GM19035 (cell line): ENCODE results near the gene PPP1R9B.

Experiments used
- ATAC-seq: cut with Tn5 transposase; IDR thresholded peaks from one replicate; pipeline ENCODE4 v1.9.1; 2021; ENCODE audit not compliant: unreplicated experiment

The PPP1R9B gene

DNA sequence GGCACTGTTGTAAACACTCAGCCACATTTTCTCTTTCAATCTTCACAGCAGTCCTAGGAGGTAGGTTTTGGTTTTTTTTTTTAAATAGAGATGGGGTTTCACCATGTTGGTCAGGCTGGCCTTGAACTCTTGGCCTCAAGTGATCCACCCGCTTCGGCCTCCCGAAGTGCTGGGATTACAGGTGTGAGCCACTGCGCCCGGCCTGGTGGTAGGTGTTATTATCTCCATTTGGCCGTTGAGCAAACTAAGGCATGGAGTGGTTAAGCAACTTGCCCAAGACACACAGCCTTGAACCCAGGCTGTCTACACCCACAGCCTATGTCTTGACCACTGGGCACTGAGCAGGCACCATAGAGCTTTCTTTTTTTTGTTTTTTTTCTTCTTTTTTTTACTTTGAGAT lies 24.0 kb upstream of the PPP1R9B start:
- ATAC-seq, result no peak

DNA sequence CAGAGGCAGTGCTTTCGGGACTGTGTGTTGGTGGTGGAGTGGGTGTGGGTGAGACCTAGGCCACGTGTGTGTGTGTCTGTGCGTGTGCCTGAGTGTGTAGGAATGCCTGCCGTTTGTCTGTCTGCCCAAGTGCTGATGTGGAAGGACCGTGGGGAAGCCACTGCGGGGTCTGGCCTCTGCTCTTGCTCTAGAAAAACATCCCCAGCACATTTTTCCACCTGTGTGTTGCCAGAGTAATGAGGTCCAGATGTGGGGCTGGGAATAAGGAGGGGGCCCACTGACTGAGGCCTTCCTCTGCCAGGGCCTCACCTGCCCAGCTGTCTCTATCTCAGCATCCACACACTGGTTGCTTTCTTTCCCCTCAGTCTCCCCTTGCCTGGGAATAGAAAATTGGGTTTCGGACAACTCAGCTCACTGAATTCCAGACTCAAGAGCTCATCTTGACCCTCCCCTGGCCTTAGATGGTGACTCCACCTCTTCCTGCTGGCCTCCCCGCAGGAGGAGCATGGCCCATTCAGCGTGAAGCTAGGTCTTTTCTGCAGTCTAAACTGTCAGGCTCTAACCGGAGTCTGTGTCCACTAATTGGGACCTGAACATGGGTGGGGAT lies 23.0 kb upstream of the PPP1R9B start:
- no peak for ATAC-seq

DNA sequence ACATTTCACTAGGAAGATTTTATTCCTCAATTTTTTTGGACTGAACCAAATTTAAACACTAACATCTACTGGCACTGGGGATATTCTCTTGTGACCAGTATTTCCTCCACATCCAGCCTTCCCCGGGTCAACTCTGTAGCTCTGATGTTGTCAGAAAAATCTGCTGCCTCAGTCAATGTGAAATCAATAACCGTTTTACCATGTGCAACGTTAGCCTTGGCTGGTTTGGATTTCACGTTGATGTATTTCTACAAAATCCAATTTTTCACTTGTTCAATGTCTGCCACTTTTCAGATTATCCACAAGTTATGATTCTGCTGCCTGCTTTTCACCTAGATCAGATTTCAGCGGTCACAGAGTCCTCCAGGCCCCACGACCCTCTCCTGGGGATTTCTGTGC lies 22.5 kb upstream of the PPP1R9B start:
- ATAC-seq, result no peak

DNA sequence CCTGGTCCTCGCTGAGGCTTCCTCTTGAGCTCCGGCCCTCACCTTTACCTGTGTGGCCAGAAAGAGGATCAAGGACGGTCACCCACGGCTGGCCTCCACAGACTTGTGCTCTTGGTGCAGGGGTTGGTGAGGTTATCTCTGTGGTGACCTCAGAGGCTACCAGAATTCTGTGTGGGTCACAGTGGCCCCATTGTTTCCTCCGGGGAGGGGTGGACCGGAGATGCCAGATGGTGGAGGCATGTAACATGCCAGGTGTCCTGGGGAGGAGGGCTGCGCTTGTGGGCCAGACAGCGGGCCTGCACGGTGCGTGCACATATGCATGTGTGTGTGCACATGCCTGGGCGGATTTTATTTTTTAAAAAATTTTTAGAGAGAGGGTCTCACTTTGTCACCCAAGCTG lies 21.7 kb upstream of the PPP1R9B start:
- ATAC-seq, result no peak

DNA sequence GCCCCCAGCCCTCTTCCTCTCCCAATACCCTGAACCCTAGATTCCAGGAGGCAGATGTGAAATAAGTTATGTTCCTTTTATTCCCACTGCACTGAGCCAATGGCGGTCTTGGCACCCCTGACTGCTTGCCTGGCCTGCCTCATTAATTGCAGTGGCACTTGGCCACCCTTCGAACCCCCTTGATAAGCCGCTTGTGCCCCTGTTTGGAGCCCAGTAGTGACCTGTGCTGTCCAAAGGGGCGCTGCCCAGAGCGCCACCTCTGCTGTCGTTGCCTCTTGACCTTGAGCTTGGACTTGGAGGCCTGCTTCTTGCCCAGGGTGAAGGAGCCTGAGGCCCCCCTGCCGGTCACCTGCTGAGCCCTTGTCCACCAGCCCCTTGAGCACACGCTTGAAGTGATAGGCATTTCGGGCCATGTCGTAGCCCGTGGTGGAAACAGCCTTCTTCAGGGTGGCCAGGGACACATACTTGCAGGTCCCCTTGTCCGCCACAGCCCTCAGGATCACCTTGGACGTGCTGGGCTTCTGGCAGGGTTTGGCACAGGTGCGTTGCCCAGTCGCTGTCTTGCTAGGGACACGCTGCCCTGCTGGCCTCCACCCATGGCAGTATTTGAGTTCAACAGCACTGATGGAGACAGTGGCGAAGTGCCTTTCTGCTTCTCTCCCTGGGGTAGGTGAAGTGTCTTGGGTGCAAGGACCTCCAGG lies 21.0 kb upstream of the PPP1R9B start:
- no peak for ATAC-seq

DNA sequence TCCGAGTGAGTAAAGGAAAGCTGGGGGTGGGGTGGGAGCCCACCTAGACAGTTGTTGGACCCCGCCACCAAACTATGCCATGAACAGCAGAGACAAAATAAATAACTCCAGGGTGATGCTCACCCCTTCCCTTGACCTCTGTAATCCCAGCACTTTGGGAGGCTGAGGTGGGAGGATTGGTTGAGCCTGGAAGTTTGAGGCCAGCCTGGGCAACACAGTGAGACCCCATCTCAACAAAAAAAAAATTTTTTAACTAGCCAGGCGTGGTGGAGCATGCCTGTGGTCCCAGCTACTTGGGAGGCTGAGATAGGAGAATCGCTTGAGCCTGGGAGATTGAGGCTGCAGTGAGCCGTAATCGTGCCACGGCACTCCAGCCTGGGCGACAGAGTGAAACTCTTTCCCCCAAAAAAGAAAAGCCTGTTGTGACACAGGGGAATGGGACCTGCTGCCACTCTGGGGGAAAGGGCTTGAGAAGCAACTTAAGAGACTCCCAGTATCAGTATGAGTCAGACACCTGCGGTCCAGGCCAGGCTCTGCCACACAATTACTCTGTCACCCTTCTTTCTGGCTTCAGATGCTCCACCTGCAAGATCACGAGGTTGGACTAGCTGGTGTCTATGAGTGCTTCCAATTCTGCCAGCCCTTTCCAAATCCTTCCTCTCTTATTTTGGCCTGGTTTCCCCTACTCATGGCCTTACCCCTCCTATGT lies 20.3 kb upstream of the PPP1R9B start:
- no peak for ATAC-seq

DNA sequence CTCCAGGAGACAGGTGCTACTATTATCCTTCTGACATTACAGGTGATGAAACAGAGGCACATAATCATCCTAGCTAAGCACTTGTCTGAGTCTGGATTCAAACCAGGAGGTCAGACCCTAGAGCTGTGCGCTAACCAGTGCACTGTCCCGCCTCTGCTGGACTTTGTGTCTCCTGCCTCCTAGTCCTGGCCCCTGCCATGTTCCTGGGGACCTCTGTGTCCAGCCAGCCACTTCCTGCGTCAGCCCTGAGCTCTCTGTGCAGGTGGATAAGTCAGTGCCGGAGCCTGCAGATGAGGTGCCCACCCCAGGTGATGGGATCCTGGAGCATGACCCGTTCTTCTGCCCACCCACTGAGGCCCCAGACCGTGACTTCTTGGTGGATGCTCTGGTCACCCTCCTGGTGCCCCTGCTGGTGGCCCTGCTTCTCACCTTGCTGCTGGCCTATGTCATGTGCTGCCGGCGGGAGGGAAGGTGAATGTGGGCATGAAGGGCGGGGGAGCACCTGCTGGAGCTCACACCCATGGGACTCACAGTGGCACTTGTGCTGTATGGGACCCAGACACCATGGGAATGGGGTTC lies 19.5 kb upstream of the PPP1R9B start:
- ATAC-seq, result no peak

DNA sequence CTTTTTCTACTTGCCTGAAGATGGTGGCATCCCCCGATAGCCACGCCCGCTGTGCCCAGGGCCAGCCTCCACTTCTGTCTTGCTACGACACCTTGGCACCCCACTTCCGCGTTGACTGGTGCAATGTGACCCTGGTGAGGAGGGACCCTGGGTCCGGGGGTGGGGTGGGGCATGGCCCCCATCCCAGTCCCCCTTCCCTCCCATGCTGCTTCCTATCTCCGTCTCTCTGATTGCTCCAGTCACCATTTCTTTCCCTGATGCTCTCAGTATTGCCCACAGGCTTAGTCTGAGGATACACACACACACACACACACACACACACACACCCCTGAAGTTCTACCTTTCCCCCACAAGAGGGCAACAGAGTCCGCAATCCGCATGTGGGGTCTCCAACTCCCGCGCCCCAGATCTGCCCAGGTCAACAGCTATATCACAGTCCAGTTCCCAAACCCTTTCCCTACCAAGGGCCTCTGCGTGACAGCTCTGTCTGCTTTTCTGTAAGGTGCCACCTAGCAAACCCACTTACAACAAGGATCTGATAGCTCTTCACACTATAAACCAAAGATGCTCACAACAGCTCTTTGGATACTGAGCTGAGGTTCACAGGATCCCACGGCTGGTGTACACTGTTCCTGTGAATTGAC lies 18.8 kb upstream of the PPP1R9B start:
- ATAC-seq, result no peak

DNA sequence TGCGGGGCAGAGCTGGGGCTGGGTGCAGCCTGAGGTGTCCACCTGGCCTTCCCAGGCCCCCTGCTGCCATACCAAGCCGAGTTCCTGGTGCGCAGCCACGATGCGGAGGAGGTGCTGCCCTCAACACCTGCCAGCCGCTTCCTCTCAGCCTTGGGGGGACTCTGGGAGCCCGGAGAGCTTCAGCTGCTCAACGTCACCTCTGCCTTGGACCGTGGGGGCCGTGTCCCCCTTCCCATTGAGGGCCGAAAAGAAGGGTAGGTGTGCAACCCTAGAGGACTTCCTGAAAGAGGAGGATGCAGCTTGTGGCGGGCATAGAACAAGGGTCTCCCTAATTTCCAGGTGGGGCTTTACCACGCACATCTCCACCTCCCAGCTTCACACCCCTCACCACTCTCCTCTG lies 17.8 kb upstream of the PPP1R9B start:
- no peak for ATAC-seq

DNA sequence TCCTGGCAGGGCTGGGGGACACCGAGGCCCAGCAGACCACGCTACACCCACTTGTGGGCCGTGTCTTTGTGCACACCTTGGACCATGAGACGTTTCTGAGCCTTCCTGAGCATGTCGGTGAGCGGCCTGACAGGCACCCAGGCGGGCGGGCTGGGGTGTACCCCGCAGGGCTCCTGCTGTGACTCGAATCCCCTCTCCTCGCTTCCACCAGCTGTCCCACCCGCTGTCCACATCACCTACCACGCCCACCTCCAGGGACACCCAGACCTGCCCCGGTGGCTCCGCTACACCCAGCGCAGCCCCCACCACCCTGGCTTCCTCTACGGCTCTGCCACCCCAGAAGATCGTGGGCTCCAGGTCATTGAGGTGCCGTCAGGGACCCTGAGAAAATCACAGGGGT lies 16.9 kb upstream of the PPP1R9B start:
- ATAC-seq, result no peak

DNA sequence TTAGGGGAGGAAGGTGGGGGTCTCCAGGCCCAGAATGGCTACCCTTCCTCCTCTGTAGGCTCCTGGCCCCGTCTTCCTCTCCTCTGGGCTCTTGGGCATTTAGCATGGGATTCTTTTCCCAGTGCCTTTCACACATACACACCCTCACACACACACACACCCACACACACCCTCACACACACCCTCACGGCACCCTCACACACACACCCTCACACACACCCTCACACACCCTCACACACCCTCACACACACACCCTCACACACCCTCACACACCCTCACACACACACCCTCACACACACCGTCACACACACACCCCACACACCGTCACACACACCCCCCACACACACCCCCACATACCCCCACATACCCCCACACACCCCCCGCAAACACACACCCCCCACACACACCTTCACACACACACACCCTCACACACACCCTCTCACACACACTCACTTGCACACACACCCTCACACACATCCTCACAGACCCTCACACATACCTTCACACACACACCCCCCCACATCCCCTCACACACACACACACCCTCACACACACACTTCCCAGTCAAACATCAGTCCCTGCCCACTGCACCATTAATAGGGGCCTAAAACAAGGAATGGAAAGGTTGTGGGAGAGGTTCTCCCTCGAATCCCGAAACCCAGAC lies 16.2 kb upstream of the PPP1R9B start:
- ATAC-seq, result no peak

DNA sequence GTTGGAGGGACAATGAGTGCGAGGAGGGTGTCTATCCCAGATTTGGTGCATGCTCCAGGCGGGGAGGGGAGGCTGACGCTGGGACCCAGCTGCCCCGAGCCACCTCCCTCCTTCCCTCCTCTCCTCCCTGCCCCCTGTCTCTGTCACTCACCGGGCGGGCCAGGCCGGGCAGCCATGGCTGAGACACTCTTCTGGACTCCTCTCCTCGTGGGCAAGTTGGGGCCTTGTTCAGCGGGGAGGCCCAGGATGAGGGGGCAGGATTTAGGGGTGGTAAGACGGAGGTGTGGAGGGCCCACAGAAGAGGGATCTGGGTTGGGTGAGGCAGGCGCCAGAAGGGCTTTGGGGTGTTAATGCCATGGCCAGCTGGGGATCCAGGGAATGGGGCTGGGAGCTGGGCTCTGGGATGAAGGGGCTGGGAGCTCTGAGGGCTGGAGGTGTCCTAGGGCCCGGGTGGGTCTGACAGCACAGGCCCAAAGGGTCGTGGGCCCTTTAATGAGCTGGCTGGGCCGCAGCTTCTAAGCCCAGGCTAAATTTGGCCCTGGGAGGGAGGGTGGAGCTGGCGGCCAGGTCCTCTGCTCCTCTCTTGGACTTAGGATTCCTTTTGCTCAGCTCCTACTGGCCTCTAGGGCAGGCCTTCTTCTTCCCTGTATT lies 15.5 kb upstream of the PPP1R9B start, which contains the start of gene SGCA:
Gene SGCA (plus strand): TSS at position 139 of the 651 bp plus-strand sequence. CDS start 36 bp downstream, at position 175.
- no peak for ATAC-seq

DNA sequence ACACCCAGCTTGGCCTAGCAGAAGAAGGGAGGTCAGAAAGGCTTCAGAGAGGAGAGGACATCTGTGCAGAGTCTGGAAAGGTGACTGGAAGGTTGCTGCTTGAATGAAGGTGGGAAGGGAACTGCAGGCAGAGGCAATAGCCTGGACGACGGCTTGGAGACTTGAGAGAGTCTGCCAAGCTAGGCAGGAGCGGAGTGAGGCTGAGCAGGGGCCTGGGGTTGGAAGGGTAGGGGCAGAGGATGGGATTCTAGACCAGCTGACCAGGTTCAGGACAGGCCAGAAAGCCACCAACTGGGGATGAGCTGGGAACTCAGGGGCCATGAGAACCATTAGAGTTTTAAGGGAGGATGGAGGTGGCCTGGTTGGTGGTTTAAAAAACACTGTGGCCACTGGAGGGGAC lies 15.0 kb upstream of the PPP1R9B start:
- ATAC-seq, result no peak

DNA sequence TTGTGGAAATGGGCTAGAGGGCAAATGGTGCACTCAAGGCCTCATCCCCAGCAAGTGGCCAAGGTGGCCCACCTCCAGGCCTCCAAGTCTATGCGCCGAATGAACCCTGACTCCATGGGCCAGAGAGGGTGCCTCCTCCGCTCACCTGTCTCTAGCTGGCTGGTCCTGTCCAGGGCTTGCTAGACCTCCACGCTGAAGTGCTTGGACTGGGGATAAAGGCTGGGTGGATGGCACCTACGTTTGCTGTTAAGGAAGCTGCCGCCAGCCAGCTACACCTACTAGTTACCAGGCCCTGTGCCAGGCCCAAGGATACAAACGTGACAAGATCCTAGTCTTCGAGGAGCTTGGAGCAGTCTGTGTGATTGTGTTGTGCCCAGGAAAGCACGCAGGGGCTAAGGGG lies 14.6 kb upstream of the PPP1R9B start:
- ATAC-seq, result no peak

DNA sequence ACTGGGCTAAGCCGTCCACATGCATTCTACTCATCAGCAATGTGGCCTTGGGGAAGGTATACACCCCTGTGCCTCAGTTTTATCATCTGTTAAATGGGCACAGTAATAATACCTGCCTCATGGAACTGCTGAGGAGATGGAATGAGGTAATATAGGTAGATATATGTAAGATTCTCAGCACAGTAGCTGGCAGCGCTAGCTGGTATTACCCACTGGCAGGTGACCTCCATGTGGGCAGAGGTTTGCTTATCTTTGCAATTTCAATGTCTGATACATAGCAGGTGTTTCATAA lies 14.2 kb upstream of the PPP1R9B start:
- ATAC-seq, result no peak

DNA sequence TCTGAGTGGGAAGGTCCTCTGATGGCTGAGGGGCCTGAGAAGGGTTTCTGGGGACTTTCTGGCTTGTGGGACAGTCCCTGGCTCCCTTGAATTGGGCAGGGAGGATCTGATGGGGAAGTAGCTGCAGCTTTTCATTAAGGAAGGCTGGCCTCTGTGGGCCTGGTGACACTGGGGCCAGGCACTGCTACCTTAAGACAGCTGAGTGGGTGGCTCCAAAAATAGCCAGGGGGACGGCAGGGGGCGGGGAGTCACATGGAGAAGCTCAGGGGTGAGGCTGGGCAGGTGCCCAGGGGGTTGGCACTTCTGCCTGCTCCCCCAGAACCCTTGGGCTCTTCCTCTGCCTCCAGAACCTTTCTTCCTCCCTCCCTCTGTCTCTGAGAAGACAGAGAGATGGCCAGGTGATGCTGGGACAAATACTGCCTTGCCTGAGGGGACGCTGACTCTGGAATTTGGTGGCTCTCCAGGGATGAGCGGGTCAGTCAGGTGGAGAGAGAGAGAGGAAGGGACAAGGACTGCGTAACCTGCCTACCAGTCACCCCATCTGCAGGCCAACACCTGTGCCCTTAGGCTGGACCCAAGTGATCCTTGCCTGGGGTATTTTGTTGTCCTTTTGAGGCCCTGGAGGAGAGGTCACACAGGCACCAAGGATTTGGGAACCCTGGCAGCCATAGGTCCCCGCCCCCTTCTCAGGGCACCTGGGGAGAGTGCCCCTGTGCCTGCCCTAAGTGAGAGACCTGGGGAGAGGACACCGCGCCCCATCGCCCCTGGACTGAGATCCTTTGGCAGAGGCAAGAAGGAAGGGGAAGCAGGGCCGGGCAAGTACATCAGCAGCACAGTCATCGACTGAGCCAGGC lies 13.6 kb upstream of the PPP1R9B start:
- ATAC-seq, result no peak

DNA sequence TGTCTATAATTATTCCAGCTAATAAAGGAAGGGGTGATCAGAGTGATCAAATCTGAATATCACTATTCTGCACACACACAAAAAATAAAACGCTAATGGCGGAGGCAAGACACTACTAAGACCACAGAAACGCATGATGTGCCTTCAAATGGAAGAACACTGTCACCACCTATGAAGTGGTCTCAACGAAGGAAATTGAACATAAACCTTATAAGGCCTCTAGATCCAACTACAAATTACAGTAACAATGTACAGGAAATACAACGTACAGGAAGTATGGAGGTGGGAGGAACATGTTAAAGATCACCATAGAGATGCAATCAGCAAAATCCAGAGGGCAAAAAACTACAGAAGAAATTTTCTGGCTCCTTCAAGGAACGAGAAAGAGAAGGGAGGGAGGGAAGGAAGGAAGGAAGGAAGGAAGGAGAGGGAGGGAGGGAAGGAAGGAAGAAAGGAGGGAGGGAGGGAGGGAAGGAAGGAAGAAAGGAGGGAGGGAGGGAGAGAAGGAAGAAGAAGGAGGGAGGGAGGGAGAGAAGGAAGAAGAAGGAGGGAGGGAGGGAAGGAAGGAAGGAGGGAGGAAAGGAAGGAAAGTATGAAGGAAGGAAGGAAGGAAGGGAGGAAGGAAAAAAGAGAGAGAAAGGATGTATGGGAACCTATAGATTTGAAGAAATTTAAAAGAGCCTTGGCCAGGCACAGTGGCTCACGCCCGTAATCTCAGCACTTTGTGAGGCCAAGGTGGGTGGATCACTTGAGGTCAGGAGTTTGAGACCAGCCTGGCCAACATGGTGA lies 12.2 kb upstream of the PPP1R9B start:
- no peak for ATAC-seq

DNA sequence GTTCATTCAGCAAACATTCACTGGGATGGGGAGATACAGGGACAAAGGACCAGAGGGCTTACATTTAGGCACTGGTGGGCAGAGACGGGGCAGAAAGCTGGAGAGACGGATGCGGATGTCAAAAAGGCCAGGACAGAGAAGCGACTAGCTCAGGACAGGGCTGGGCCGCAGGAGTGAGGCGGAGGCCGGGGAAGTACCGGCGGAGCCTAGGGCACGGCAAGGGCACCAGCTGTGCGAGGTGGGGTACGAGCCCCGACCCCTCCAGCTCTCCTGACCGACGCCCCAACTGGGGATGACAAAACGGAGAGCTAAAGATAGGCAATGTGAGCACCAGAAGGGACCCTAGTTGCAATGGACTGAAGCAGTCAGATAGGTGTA lies 11.4 kb upstream of the PPP1R9B start:
- ATAC-seq, result no peak
